NCI-H2029 treated with DMSO at 0.1 percent for 48 hours (cell line): ENCODE data around the gene TES.
"Not testable (repeated sequence)": the region's sequence is repeated elsewhere in the genome, so short reads cannot be mapped to it uniquely, and the experiment has no call there.

Source experiments
- DNase-seq: peaks from one replicate; lab custom pipeline; 2025; lab: John Stamatoyannopoulos, UW

The TES gene, protein sequence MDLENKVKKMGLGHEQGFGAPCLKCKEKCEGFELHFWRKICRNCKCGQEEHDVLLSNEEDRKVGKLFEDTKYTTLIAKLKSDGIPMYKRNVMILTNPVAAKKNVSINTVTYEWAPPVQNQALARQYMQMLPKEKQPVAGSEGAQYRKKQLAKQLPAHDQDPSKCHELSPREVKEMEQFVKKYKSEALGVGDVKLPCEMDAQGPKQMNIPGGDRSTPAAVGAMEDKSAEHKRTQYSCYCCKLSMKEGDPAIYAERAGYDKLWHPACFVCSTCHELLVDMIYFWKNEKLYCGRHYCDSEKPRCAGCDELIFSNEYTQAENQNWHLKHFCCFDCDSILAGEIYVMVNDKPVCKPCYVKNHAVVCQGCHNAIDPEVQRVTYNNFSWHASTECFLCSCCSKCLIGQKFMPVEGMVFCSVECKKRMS

DNA sequence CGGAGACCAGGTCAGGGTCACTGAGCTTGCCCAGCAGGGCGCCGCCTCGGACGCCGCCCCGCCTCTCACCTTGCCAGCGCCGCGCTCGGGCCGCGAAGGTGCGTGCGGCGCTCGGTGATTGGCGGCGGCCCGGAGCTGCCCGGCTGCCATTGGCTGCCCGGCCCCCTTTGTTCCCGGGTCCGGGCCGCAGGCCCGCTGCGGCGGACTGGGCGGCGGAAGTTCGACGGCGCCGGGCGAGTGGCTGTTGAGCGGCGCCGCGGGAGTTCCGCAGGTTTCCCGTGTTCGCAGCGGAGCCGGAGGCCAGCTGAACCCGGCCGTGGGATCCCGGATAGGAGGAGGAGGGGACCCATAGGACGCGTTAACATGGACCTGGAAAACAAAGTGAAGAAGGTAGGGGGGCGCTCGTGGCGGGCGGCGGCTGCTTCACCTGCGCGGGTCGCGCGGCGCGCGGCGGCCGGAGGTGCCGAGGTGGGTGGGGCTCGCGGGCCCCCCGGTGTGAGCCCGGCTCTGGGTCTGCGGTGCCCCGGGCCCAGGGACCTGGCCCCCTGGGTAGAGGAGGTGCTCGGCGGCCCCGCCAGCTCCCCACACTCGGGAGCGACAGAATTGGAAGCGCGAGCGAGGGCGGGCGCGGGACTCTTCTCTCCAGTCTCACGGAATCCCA, at the start of gene TES:
TSS of gene TES (plus strand) at position 195 of the 661 bp plus-strand sequence. CDS start at position 364, 169 bp downstream.
- DNase-seq: peak; percentile 1

DNA sequence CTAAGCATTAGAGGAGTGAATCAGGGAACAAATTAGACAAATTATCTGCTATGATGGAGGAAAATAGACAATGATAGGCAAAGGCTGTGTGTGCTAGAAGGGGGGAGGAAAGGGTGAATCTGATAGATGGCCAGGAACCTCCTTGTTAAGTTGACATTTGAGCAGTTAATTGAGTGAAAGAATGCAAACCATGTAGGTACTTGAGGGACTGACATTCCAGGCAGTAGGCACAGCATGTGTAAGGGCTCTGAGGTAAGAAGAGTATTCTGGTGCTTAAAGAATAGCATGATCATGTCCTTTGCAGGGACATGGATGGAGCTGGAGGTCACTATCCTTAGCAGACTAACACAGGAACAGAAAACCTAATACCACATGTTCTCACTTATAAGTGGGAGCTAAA, 48.6 kb upstream of the TES start:
- no peak for DNase-seq

DNA sequence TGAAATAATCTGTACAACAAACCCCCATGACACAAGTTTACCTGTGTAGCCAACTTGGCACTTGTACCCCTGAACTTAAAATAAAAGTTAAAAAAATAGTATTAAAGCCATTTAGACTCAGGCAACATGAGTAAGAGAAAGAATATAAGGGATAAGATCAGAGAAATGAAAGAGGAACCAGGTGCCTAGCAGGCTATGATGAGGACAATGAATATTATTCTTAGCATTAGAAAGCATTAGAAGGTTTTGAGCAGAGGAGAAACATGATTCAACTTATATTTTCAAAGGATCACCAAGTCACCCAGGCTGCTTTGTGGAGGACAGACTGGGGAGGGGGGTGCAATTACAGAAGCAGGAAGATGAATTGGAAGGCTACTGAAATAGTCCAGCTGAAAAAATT, 48.1 kb upstream of the TES start:
- no peak for DNase-seq

DNA sequence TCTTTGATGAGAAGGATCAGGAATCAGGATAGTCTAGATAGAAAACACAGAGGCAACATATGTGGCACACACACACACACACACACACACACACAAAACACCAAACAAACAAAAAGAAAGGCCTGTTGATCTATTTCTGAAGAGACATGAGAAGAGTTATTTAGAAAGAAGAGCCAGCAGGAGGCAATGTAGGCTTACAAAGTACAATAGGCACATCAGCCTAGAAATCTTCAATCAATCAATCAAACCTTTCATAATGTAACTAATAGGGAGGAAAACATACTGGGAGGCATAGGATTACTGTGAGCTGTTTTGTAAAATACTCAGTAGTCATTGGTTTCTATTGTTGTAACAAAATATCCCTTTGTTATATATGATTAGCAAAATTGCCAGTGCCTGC, 47.3 kb upstream of the TES start:
- no peak for DNase-seq

DNA sequence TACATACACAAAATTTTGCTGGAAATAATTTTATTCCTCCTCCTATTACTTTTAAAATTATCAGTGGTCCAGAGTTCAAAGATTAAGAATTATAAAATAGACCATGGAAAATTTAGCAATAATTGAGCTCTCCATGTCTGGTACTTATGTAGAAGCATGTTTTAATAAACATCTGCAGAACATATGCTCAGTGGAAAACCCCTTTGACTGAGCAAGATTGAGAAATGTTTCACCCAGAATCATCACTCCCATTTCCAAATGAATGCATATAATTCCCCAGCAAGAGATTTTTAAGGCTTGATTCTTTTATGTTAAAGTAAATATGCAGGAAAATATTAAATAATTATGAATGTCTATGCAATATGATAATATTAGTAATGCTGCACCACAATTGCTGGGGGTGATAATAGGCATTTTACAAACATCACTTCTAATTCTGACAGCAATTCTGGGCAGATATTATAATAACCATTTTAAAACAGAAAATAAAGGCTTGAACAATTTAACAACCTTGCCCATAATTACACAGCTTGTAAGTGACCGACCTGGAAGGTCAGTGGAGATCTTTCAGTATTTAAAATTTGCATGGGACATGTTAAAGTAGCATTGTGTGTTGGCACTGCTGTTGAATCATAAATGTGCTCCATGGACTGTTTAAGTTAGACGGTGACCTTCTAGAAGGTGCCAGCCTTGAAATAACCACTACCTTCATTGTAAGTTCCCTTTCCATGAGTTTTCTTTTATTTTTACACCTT, 45.6 kb upstream of the TES start:
- no peak for DNase-seq

DNA sequence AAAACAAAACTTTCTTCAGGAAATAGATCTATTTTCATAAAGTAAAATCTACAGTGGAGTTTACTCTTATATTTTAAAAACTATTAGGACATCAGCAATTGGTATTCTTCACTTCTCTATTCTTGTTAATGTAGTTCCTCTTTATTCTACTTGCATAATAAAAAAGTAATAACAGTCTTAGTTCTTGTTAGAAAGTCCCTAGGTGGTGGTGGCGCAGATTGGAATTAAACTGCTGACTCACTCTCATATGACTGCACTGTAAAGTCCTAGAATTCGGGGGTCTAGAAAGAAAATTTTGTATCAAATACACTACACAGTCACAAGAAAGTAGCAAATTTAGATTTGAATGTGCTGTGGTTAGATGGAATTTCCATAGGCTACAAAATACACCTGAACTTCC, 44.6 kb upstream of the TES start:
- DNase-seq: no peak

DNA sequence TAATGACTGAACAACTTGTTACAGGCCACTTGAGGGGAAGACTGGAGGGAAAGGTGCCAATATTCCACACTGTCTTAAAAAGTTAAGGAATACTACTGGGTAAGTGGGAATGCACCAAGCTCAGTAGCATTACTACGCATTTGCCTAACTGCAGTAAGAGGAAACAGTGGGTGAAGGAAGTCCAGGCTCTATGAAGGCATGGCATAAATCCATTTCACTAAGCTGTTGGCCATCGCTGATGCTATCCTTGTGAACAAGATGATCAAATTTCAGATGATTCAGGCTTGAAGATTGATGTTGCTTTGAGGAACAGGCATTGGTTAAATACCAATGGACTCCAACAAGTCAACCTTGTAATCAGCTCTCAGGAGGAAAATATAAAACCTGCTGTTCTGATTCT, 44.2 kb upstream of the TES start:
- DNase-seq: no peak

DNA sequence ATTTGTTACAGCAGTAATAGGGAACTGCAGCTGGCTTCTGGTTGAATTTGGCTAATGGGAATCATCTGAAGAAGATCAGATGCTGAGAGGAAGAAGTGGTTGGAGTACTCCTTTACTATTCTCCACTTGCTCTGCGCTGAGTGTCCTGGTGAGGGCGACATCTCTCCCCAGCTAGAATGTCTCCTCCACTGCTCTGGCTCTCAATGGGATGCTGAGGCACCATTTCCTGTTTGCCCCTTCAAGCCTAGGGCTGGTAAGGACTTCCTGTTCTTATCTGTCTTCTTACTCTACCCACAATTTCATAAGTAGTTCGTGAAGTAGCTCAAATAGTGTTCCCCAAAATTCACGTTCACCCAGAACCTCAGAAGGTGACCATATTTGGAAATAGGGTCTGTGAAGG, 43.2 kb upstream of the TES start:
- no peak for DNase-seq

DNA sequence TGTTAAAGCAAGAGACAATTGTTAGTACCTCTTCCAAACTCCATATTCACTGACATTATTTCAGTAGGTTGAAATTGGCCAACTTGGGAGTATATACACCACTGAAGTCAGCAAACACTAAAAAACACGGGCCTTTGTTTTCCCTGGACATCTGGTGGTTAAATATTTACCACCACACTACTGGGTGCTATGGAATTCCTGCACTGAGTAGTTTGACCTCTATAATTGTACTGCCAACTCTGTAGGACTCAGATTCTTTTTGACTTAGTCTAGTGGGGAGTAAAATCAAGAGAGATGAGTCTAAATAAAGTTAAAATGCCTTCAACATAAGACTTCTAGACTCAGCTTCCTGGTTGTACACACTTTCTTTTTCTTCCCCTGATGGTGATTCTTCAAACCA, 41.3 kb upstream of the TES start:
- no peak for DNase-seq

DNA sequence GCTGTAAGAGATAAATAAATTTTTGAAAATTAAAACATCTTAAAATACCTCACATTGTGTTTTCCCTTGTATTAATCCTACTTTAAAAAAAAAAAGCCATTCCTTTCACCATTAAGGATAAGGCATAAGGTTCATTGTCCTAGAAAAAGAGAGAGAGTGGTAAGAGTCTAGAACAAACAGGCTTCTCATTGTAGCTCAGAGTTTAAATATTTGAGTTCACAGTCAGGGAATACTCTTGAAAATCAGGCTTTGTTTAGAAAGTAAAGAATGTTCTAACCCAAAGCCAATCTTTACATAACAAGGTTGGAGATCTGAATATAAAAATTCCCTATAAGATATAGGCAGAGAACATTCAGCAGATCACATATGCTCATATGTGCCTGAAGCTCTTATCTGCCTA, 40.2 kb upstream of the TES start:
- DNase-seq: no peak

DNA sequence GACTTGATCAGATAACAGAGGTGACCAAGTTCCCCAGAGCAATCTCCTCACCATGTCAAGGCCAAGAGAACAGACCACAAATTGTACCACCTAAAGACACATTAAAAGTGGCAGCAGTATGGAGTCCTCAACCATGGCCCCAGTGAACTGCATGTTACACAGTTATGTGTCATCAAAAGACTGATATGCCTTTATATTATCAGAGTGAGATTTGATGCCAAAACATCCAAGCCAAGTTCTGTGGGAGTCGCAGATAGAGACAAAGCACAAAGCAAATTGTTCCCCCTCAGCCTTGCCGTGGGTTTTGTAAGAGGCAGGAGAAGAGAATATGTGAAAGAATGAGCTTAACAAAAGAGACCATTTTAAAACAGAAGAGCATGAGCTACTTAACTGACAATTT, 39.2 kb upstream of the TES start:
- DNase-seq: no peak

DNA sequence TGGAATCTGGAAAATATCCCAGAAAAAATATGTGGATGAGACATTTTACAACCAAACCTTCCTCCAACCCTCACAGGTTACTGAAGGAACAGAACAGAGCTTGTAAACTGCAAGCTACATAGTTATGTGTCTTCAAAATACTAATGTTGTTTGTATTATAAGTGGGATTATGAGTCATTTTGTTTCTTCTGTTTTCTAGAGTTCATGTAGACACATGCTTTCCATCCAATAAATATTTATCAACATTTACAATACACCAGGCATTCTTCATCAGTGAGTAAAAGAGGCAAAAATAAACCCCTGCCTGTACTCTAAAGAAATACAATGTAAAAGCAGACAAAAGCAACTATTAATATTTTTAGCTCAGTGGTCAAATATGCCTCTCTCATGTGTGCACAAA, 38.0 kb upstream of the TES start:
- DNase-seq: no peak

DNA sequence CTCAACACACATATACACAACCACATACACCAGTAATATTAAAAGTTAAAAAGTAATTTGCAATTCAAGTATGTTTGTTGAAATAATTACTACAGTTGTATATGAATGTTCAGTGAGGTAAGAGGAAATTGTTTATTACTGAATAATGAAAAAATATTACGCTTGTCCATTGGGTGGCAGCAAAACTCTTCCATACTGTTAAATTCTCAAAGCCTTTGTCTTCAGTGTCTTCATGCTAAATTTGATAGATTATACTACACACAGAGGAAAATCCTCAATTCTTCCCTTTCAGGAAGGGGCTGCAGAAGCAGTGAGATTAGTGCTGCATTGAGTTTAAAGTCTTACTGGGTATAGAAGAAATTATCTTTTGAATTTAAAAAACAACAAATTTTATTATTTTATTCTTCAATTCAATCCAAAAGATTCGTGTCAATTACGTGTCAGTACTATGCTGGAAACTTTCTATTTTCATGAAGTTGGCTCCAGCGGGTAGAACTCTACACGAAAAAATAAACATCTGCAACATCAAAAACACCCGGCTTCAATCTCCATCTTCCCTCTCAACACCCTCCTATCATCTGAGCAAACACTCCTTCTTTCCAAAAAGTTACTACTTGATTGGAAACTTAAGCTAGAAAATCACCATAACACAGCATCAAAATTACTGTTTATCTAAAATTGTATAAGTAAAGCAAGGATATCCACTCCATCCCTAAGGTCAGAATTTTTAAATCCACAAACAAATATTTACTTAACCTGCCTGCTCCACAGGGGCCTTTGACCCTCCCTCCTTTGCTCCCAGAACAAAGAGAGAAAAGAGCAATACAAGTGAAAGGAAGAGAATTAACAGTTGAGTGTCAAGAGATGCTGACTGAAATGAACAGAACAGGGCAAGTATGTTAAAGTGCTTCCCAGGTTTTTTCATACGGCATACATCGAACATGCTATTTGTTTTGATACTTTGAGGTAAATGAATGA, 37.0 kb upstream of the TES start:
- peak; percentile 30 for DNase-seq

DNA sequence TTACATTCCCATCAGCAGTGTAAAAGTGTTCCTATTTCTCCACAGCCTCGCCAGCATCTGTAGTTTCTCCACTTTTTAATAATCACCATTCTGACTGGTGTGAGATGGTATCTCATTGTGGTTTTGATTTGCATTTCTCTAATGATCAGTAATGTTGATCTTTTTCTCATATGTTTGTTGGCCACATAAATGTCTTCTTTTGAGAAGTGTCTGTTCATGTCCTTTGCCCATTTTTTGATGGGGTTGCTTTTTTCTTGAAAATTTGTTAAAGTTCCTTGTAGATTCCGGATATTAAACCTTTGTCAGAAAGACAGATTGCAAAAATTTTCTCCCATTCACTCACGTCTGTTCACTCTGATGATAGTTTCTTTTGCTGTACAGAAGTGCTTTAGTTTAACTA, 35.2 kb upstream of the TES start:
- not testable (repeated sequence) for DNase-seq

DNA sequence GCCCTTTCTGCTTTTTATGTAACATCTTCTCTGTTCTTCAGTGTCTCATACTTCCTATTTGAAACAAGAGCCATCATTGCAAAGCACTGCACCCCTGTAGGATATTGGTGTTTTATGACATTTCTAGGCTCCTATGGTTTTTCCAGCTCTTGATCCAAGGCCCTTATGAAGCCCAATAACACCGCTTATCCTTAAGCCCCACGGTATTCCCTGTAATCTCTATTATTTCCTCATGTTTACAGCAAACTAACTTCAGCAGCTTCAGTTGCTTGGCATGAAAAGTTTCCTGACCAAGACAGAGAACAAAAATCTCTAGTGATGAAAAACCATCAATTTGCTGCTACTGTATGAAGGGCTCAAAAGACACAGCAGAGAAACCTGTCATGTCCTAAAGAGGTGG, 34.1 kb upstream of the TES start:
- no peak for DNase-seq

DNA sequence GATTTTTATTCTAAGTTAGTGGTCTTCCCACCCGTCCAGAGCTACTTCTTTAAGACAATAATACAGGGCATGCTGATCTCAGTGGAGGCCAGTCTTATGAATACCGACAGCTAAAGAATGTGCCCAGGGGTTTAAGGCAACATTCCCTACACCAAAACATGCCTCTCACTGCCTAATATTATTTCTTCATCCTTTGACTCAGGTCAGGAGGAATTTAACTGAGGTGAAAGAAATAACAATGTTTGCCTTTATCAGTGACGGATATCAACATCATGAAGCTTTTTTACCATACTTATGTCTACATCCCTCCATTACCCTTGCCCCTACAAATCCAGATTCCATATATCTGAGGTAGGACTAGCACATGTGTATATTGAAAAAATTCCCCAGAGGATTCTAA, 33.3 kb upstream of the TES start:
- no peak for DNase-seq

DNA sequence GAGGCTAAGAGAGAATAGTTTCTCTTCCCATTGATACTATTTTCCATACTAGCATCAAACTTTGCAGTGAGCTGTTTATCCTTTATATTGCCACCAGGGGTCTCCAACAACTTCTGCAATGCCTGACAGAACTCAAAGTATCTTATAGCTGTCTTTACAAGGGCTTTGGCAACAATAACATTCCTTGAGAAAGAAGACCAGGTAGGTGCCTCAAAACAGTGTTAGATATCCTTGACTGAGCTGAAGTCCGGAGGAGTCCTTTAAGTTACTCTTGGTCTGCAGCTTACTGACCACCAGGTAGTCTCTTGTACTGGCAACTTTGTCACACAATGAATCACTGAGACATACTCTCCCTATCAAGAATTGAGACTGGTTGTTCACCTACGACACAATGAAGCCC, 30.0 kb upstream of the TES start:
- no peak for DNase-seq

DNA sequence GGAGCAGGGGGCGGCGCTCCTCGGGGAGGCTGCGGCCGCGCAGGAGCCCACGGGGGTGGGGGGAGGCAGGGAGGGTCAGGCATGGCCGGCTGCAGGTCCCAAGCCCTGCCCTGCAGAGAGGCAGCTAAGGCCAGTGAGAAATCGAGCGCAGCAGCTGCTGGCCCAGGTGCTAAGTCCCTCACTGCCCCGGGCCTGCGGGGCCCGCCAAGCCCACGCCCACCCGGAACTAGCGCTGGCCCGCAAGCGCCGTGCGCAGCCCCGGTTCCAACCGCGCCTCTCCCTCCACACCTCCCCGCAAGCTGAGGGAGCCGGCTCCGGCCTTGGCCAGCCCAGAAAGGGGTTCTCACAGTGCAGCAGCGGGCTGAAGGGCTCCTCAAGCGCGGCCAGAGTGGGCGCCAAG, 28.3 kb upstream of the TES start:
- DNase-seq: no peak

DNA sequence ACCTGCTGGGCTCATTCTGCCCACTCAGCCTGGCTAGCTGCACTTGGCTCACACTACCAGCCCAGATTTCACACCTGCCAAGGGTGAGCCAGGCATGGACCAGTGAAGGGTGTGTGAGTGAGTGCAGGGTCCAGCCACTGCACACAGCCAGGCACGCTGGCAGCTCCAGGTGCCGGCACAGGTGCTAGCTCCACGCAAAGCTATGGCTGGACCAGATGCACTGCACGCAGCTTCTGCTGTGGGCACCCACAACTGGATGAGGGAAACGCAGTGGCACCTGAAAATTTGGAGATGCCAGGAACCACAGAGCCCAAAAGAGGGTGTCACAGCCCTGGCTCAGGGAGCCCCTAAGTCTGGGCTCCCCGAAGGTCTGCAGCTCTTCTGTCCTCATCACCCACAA, 24.9 kb upstream of the TES start:
- no peak for DNase-seq

DNA sequence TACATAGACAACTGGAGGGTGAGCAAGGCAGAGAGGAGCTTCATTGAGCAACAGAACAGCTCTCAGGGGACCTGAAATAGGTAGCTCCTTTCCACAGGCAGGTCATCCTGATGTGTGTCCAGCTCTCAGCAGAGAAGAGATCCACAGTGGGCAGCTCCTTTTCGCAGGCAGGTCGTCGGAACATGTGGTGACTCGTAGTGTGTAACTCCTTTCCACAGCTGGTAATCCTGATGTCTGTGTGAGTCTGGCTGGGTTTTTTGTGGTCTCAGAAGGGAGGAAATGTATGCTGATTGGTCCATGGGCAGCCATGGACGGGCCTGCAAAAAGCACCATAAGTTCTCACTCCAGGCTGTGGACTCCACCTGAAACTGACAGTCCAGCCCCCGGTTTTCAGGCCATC, 24.4 kb upstream of the TES start:
- DNase-seq: no peak

DNA sequence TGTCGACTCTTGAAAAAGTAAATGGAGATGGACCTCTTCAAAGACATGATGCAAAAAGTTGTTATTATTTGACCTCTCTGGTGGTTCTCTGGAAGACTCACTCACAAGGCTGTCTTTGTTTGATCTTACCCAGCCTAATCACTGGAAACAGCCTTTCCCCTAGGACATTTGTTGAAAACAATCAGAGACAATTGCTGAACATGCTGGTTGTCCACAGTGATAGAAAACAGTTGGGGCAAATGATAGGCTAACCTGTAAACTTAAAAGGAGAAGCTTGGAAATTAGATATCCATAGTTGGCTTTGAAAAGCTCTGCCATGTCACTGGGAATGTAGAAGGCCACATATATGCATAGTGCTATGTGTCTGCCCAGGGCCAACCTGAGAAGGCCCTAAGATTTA, 22.9 kb upstream of the TES start:
- no peak for DNase-seq
